Smooth muscle cell (in vitro differentiated cells): Measurements from ENCODE around the gene RNASE7. TPM values are rescaled to one million over a fixed set of nuclear protein-coding genes. Genes with fewer than 3 reads are reported as not detected.

Experiments used
- DNase-seq: peaks from one replicate; lab custom pipeline; 2025; ENCODE audit not compliant: unreplicated experiment; lab: John Stamatoyannopoulos, UW
- H2AFZ ChIP-seq: fragments of 200-600 bp; sonication (generic); 2 replicates; pipeline ENCODE4 v1.6.0; 2016; ENCODE audit warnings: antibody characterized with exemption, low read depth, mild to moderate bottlenecking
- H3F3A ChIP-seq: fragments of 200-600 bp; sonication (generic); 2 replicates; pipeline ENCODE4 v1.6.0; 2017; ENCODE audit warnings: antibody characterized with exemption, low read depth
- H3K27ac ChIP-seq: fragments of 200-600 bp; sonication (generic); 2 replicates; pipeline ENCODE4 v1.5.1; 2016; ENCODE audit warnings: low read depth, mild to moderate bottlenecking
- H3K27me3 ChIP-seq: fragments of 200-600 bp; sonication (generic); 2 replicates; pipeline ENCODE4 v1.6.1; 2016; ENCODE audit warnings: low read depth, mild to moderate bottlenecking
- H3K36me3 ChIP-seq: fragments of 200-600 bp; sonication (generic); 2 replicates; pipeline ENCODE4 v1.5.1; 2016; ENCODE audit warnings: low read depth
- H3K4me1 ChIP-seq: fragments of 200-600 bp; sonication (generic); 2 replicates; pipeline ENCODE4 v1.5.1; 2016; ENCODE audit warnings: low read depth
- H3K4me2 ChIP-seq: fragments of 200-600 bp; sonication (generic); 2 replicates; pipeline ENCODE4 v1.6.0; 2016; ENCODE audit warnings: mild to moderate bottlenecking
- H3K4me3 ChIP-seq: fragments of 200-600 bp; sonication (generic); 2 replicates; pipeline ENCODE4 v1.5.1; 2016; ENCODE audit warnings: mild to moderate bottlenecking
- H3K79me2 ChIP-seq: fragments of 200-600 bp; sonication (generic); 2 replicates; pipeline ENCODE4 v1.6.0; 2016; ENCODE audit warnings: low read depth, mild to moderate bottlenecking
- H3K9ac ChIP-seq: fragments of 200-600 bp; sonication (generic); 2 replicates; pipeline ENCODE4 v1.6.0; 2016; ENCODE audit warnings: low read depth
- H3K9me3 ChIP-seq: fragments of 200-600 bp; sonication (generic); replicated peaks from 2 replicates; pipeline ENCODE4 v1.5.1; 2016; ENCODE audit warnings: low read depth
- H4K20me1 ChIP-seq: fragments of 200-600 bp; sonication (generic); 2 replicates; pipeline ENCODE4 v1.6.0; 2016; ENCODE audit warnings: low read depth
- WGBS: methylation state at CpG from one replicate; pipeline ENCODE4 v1.1.7; 2016; ENCODE audit warnings: low lambda C conversion rate; 5-methylcytosine and 5-hydroxymethylcytosine counted together
- polyA plus RNA-seq: library from polyadenylated mRNA; unstranded; fragments of >200 nt; fragmentation: Nextera tagmentation; extraction: Ambion mirVana; gene quantifications from 2 replicates; pipeline ENCODE4 v1.2.1, GENCODE V29; 2016
- total RNA-seq: library from RNA; depleted of rRNA; stranded (reverse); fragments of >200 nt; gene quantifications from 2 replicates; pipeline ENCODE4 v1.2.3, GENCODE V29; 2014
- TF ChIP-seq, protein P1 (sequence below): fragments of 200-600 bp; sonication (generic); IDR thresholded peaks from 2 replicates; pipeline ENCODE4 v1.5.1; 2017; ENCODE audit warnings: borderline replicate concordance, mild to moderate bottlenecking, antibody characterized with exemption; ENCODE audit not compliant: insufficient read depth, poor library complexity, severe bottlenecking

Gene RNASE7
- total and polyA plus RNA-seq, 2 experiments from 2014 or later = 0.93 to 4.1 TPM

DNA sequence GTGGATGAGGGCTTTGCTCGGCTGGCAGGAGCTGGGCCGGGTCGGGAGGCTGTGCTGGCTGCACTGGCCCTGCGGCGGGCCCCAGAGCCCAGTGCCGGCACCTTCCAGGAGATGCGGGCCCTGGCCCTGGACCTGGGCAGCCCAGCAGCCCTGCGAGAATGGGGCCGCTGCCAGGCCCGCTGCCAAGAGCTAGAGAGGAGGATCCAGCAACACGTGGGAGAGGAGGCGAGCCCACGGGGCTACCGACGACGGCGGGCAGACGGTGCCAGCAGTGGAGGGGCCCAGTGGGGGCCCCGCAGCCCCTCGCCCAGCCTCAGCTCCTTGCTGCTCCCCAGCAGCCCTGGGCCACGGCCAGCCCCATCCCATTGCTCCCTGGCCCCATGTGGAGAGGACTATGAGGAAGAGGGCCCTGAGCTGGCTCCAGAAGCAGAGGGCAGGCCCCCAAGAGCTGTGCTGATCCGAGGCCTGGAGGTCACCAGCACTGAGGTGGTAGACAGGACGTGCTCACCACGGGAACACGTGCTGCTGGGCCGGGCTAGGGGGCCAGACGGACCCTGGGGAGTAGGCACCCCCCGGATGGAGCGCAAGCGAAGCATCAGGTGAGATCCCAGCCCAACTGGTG, 39.5 kb downstream of the RNASE7 start:
- no peak overlapping the region for H3K9ac ChIP-seq
- no peak overlapping the region for H3K4me3 ChIP-seq
- H4K20me1 ChIP-seq = peaks cover 45% of the 10 kb centered on the region
- H3K4me1 ChIP-seq = no peaks in the 10 kb centered on the region
- H3K4me2 ChIP-seq = no peak overlapping the region
- peaks cover 17% of the 10 kb centered on the region for H3K79me2 ChIP-seq
- DNase-seq = no peak
- WGBS = 94% methylated on average over 30 of the region's 30 CpGs
- no peak overlapping the region for H3K27ac ChIP-seq
- no peak overlapping the region for H2AFZ ChIP-seq
- TF ChIP-seq, protein P1, sequence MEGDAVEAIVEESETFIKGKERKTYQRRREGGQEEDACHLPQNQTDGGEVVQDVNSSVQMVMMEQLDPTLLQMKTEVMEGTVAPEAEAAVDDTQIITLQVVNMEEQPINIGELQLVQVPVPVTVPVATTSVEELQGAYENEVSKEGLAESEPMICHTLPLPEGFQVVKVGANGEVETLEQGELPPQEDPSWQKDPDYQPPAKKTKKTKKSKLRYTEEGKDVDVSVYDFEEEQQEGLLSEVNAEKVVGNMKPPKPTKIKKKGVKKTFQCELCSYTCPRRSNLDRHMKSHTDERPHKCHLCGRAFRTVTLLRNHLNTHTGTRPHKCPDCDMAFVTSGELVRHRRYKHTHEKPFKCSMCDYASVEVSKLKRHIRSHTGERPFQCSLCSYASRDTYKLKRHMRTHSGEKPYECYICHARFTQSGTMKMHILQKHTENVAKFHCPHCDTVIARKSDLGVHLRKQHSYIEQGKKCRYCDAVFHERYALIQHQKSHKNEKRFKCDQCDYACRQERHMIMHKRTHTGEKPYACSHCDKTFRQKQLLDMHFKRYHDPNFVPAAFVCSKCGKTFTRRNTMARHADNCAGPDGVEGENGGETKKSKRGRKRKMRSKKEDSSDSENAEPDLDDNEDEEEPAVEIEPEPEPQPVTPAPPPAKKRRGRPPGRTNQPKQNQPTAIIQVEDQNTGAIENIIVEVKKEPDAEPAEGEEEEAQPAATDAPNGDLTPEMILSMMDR = no peak
- no peaks in the 10 kb centered on the region for H3K9me3 ChIP-seq
- H3K27me3 ChIP-seq = no peaks in the 10 kb centered on the region
- H3K36me3 ChIP-seq = peaks cover 7% of the 10 kb centered on the region
- H3F3A ChIP-seq = peaks cover 54% of the 10 kb centered on the region

DNA sequence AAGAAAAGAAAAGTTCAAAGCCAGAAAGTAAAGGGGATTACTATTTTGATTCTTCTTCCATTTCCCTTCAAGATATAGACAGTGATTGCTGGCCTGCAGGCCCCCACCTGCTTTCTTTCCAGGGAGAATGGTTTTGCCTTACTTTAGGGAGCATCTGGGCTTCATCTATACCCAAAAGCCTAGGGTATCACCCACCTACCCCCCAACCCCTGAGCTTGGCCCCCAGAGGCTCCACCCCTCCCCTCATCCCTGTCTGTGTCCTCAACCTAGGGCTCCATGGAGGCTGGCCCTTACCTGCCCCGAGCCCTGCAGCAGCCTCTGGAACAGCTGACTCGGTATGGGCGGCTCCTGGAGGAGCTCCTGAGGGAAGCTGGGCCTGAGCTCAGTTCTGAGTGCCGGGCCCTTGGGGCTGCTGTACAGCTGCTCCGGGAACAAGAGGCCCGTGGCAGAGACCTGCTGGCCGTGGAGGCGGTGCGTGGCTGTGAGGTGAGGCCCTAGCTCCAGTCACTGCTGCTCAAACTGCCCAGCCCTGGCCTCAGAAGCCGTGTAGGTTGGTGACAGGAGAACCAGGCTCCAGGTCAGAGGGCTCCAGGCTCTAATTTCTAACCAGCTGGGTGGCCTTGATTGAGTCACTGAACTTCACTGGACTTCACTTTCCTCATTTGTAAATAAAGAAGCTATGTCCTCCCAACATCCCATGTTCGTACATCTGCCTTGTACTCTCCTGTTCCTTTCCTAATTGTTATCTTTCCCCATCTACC, 41.6 kb downstream of the RNASE7 start:
- H3F3A ChIP-seq = peaks cover 60% of the 10 kb centered on the region
- peaks cover 48% of the 10 kb centered on the region for H4K20me1 ChIP-seq
- H3K79me2 ChIP-seq = no peaks in the 10 kb centered on the region
- no peak overlapping the region for H2AFZ ChIP-seq
- peak overlapping the region; percentile 90 for H3K27ac ChIP-seq
- TF ChIP-seq, protein P1 = no peak
- no peak for DNase-seq
- WGBS = 90% methylated on average over 11 of the region's 11 CpGs
- no peak overlapping the region for H3K4me2 ChIP-seq
- H3K36me3 ChIP-seq = peaks cover 4% of the 10 kb centered on the region
- H3K4me3 ChIP-seq = no peak overlapping the region
- no peaks in the 10 kb centered on the region for H3K4me1 ChIP-seq
- H3K9me3 ChIP-seq = no peaks in the 10 kb centered on the region
- no peaks in the 10 kb centered on the region for H3K27me3 ChIP-seq
- H3K9ac ChIP-seq = no peak overlapping the region

DNA sequence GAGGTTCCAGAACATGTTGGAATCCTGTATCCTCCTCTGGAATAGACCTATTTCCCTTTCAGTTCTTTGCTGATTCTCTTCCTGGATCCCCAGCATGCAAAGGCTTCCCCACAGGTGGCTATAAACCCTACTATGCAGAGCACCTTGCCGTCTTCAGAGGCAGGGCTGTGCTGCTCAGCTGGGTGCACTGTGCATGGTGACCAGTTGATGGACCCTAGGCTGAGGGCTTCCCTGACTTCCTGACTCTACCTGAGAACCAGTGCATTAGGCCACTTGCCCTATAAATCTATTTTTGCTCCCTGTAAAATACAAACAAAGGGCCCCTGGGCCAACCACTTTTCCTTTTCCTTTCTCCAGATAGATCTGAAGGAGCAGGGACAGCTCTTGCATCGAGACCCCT, 42.2 kb downstream of the RNASE7 start:
- no peaks in the 10 kb centered on the region for H3K79me2 ChIP-seq
- no peaks in the 10 kb centered on the region for H3K27me3 ChIP-seq
- no peak for DNase-seq
- H4K20me1 ChIP-seq = peaks cover 45% of the 10 kb centered on the region
- H3K9me3 ChIP-seq = no peaks in the 10 kb centered on the region
- H3K27ac ChIP-seq = peak overlapping the region; percentile 90
- peak overlapping the region; percentile 53 for H3K9ac ChIP-seq
- no peak overlapping the region for H3K4me2 ChIP-seq
- peaks cover 61% of the 10 kb centered on the region for H3F3A ChIP-seq
- peaks cover 4% of the 10 kb centered on the region for H3K36me3 ChIP-seq
- no peak overlapping the region for H3K4me3 ChIP-seq
- no peak overlapping the region for H2AFZ ChIP-seq
- no peaks in the 10 kb centered on the region for H3K4me1 ChIP-seq
- TF ChIP-seq, protein P1 = no peak
- whole genome bisulfite sequencing = 88% methylated on average over 2 of the region's 2 CpGs
